HepG2 (cell line): Measurements from ENCODE around the gene TMEM63B. TPM values are rescaled to one million over a fixed set of nuclear protein-coding genes. Genes with fewer than 3 reads are reported as not detected.

Experiments used
- AGO1 ChIP-seq: fragments of 200-400 bp; formaldehyde crosslinking; IDR thresholded peaks from 2 replicates; pipeline ENCODE4 v1.6.1; 2017; ENCODE audit warnings: mild to moderate bottlenecking, low read depth, low read length, moderate library complexity; ENCODE audit not compliant: poor library complexity, severe bottlenecking
- CBX1 ChIP-seq: IDR thresholded peaks from one replicate; pipeline ENCODE4 v1.6.1; 2016; ENCODE audit warnings: antibody characterized with exemption, low read depth
- DNMT1 ChIP-seq: sonication (generic); formaldehyde crosslinking; IDR thresholded peaks from 2 replicates; pipeline ENCODE4 v1.5.1; 2020; ENCODE audit warnings: mild to moderate bottlenecking, missing genetic modification reagents
- HNRNPH1 ChIP-seq: fragments of 200-400 bp; formaldehyde crosslinking; optimal IDR thresholded peaks from 2 replicates; pipeline ENCODE3; 2017; ENCODE audit warnings: mild to moderate bottlenecking, low read depth, low read length
- SMARCE1 ChIP-seq: fragments of 450-650 bp; IDR thresholded peaks from 2 replicates; pipeline ENCODE4 v1.6.1; 2017; ENCODE audit warnings: borderline replicate concordance
- THRA ChIP-seq: sonication (generic); formaldehyde crosslinking; IDR thresholded peaks from 2 replicates; pipeline ENCODE4 v1.4.0; 2020; ENCODE audit warnings: missing genetic modification reagents, borderline replicate concordance
- TOE1 ChIP-seq: sonication (generic); formaldehyde crosslinking; IDR thresholded peaks from 2 replicates; pipeline ENCODE4 v1.4.0; 2020; ENCODE audit warnings: mild to moderate bottlenecking, missing genetic modification reagents
- TRAFD1 ChIP-seq: sonication (generic); formaldehyde crosslinking; IDR thresholded peaks from 2 replicates; pipeline ENCODE4 v1.5.1; 2020; ENCODE audit warnings: missing genetic modification reagents, mild to moderate bottlenecking, borderline replicate concordance
- ZFYVE20 ChIP-seq: sonication (generic); formaldehyde crosslinking; IDR thresholded peaks from 2 replicates; pipeline ENCODE4 v1.8.0; 2023; ENCODE audit warnings: low read depth, mild to moderate bottlenecking, moderate library complexity, missing genetic modification reagents, borderline replicate concordance
- ZNF292 ChIP-seq: sonication (generic); formaldehyde crosslinking; IDR thresholded peaks from 2 replicates; pipeline ENCODE4 v1.8.1; 2022; ENCODE audit warnings: mild to moderate bottlenecking, low read depth, missing genetic modification reagents, borderline replicate concordance
- ZNF563 ChIP-seq: sonication (generic); formaldehyde crosslinking; IDR thresholded peaks from 2 replicates; pipeline ENCODE4 v1.8.0; 2022; ENCODE audit warnings: mild to moderate bottlenecking, moderate library complexity, missing genetic modification reagents
- ZNF737 ChIP-seq: sonication (generic); formaldehyde crosslinking; IDR thresholded peaks from 2 replicates; pipeline ENCODE4 v1.5.0; 2020; ENCODE audit warnings: missing genetic modification reagents, mild to moderate bottlenecking, borderline replicate concordance
- ZSCAN22 ChIP-seq: sonication (generic); formaldehyde crosslinking; IDR thresholded peaks from 2 replicates; pipeline ENCODE4 v1.4.0; 2020; ENCODE audit warnings: mild to moderate bottlenecking, missing genetic modification reagents
- polyA plus RNA-seq, 8 experiments: library from polyadenylated mRNA; depleted of rRNA in 3 of 8; stranded (reverse) in 7 of 8; unstranded in 1 of 8; fragments of >200 nt; fragmentation: Illumina TruSeq in 4 of 8; extraction: Trizol in 4 of 8; gene quantifications; 2 replicates each; pipeline versions ENCODE4 v1.2.1 to v1.2.3, GENCODE V29; 2011 to 2016; ENCODE audit warnings: low read depth in 4 of 8, missing spikeins in 1 of 8, mixed read lengths in 1 of 8; ENCODE audit not compliant: insufficient read depth in 1 of 8
- total RNA-seq, 5 experiments: library from RNA; depleted of rRNA; stranded (reverse); fragments of >200 nt; fragmentation: Illumina TruSeq; extraction: Trizol; gene quantifications; 2 replicates each; pipeline ENCODE4 v1.2.3, GENCODE V29; 2016; ENCODE audit warnings: low read depth in 1 of 5
- TF ChIP-seq, protein P1 (sequence below): sonication (generic); formaldehyde crosslinking; IDR thresholded peaks from 2 replicates; pipeline ENCODE4 v1.4.0; 2020; ENCODE audit warnings: mild to moderate bottlenecking, missing genetic modification reagents

Gene TMEM63B
- total and polyA plus RNA-seq, 2 of the 13 experiments (the other 11 are each of a cell fraction or from before 2014, with no cell fraction given) = 27.4 to 75.8 TPM

- TF ChIP-seq THRA (no peak; the same call in 1 of the 2 replicates), ZNF292 (CRISPR knock-in tag) (peak; percentile 61; the same call in 1 of the 2 replicates), DNMT1 (CRISPR knock-in tag) (no peak), ZSCAN22 (CRISPR knock-in tag) (no peak), TRAFD1 (CRISPR knock-in tag) (no peak), AGO1 (no peak), ZNF563 (CRISPR knock-in tag) (no peak), HNRNPH1 (no peak), SMARCE1 (no peak), ZNF737 (CRISPR knock-in tag) (no peak), ZFYVE20 (CRISPR knock-in tag) (no peak), TOE1 (CRISPR knock-in tag) (peak; percentile 63; the same call in 1 of the 2 replicates), CBX1 (no peak)
- TF ChIP-seq, protein P1, sequence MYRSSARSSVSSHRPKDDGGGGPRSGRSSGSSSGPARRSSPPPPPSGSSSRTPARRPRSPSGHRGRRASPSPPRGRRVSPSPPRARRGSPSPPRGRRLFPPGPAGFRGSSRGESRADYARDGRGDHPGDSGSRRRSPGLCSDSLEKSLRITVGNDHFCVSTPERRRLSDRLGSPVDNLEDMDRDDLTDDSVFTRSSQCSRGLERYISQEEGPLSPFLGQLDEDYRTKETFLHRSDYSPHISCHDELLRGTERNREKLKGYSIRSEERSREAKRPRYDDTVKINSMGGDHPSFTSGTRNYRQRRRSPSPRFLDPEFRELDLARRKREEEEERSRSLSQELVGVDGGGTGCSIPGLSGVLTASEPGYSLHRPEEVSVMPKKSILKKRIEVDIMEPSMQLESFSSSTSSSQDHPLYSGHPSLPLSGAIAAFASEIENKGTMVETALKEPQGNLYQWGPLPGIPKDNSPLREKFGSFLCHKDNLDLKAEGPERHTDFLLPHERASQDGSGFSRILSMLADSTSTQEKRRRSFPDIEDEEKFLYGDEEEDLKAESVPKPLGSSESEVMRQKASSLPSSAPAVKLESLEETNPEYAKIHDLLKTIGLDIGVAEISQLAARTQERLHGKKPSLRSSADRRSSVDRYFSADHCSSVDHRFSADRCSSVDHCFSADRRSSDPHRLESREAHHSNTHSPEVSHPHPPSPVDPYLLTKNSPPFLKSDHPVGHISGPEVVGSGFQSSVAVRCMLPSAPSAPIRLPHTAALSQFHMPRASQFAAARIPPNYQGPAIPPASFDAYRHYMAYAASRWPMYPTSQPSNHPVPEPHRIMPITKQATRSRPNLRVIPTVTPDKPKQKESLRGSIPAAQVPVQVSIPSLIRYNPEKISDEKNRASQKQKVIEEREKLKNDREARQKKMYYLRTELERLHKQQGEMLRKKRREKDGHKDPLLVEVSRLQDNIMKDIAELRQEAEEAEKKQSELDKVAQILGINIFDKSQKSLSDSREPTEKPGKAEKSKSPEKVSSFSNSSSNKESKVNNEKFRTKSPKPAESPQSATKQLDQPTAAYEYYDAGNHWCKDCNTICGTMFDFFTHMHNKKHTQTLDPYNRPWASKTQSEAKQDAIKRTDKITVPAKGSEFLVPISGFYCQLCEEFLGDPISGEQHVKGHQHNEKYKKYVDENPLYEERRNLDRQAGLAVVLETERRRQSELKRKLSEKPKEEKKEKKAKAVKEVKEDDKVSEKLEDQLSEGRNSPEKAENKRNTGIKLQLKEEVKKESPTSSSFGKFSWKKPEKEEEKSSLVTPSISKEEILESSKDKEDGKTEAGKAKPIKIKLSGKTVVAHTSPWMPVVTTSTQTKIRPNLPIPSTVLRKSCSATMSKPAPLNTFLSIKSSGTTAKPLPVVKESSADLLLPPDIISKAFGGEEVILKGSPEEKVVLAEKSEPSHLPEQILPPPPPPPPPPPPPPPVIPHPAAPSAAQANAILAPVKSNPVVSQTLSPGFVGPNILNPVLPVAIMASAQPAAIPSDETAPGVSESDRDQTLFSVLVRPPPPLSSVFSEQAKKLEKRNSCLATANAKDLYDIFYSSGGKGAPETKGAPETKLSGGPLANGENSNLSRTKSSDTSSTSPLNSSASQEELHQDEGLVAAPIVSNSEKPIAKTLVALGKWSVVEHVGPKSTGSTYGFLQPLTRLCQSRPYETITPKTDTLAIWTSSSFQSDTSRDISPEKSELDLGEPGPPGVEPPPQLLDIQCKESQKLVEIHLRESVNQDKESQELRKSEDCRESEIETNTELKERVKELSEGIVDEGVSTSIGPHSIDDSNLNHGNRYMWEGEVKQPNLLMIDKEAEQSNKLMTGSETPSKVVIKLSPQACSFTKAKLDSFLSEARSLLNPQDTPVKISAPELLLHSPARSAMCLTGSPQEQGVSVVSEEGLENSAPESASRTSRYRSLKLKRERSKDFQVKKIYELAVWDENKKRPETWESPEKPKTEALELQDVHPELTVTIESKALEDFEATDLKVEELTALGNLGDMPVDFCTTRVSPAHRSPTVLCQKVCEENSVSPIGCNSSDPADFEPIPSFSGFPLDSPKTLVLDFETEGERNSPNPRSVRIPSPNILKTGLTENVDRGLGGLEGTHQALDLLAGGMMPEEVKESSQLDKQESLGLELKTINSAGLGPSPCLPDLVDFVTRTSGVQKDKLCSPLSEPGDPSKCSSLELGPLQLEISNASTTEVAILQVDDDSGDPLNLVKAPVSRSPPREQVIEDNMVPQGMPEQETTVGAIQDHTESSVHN (CRISPR knock-in tag) = no peak
Observed at GRCh38 chr6:44111434-44112417, 15.6 kb upstream of the TMEM63B start (continued).
